GM18520 (cell line): ENCODE measurements around the gene MYT1.

ENCODE experiments used
- ATAC-seq: cut with Tn5 transposase; IDR thresholded peaks from one replicate; pipeline ENCODE4 v1.9.1; 2021; ENCODE audit not compliant: unreplicated experiment

Gene MYT1

GRCh38 chr20:64139199-64140060, 24.8 kb upstream of the MYT1 start:
- no peak for ATAC-seq

- ATAC-seq: no peak
Observed at GRCh38 chr20:64140061-64140931, 24.0 kb upstream of the MYT1 start.

- ATAC-seq: no peak
Observed at GRCh38 chr20:64140956-64141355, 23.3 kb upstream of the MYT1 start.

GRCh38 chr20:64142590-64142989, 21.7 kb upstream of the MYT1 start:
- no peak for ATAC-seq

GRCh38 chr20:64143018-64143801, 21.0 kb upstream of the MYT1 start:
- no peak for ATAC-seq

- ATAC-seq: no peak
Observed at GRCh38 chr20:64144144-64144912, 19.9 kb upstream of the MYT1 start.

DNA sequence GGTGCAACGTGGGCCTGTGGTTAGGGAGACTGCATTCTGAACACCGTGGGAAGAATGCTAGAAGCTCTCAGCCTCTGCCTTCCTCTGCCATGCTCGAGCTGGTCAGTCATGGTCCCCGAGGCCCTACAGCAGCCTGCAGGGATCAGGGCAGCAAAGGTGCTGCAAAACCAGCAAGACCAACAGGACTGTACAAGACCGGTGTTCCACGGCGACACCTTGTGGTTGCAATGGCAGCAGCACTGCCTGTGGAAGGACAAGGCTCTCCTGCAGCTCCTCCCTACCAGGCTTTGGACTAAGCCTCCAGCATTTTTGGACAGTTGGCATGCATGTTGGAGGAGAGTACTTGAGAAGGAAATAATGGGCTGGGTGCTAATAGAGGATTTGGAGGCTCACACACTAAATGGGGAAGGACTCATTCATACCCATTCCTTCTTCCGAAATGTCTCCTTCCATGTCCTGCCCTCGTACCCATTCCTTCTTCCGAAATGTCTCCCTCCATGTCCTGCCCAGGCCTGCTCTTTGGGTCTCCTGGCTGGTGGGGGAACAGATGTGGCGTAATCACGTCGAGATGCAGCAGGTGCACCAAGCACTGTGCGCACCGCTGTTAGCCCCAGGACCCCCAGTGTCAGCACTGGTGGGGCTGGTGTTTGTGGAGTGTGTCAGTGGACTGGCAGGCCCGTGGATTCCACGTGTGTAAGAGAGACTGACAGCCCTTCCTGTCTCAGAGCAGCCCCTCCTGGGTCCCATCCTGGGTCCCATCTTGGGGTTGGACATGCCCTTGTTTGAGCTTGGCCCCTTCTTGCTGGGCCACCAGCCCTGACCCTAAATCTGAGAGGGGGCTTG, 18.6 kb upstream of the MYT1 start:
- no peak for ATAC-seq

DNA sequence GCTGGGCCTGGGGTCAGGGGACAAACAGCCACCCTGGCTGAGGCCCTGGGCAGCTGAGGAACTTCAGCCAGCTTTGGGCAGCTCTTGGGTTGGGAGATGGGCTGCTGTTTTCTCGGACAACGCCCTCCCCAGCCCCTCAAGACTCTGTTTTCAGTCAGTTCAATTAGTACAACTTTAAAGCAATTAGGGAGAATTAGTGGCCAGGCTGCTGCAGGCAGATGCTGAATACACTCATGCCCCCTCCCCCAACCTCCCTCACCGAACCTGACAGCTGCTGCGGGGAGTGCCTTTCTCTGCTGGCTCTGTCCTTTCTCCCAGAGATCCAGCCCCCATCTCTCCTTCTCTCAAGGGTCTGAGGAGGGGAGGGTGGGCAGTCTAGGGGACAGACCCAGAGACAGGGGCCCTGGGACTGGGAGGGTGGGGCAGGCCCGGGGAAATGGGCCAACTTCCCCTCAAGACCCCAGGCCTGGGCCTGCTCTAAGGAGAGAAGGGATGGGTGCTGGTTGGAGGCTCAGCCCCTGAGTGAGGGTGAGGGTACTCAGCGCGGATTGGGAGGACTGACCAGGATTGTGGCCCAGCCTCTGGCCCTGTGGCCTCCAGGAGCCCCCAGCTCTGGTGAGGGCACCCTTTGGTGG, 17.8 kb upstream of the MYT1 start:
- no peak for ATAC-seq

DNA sequence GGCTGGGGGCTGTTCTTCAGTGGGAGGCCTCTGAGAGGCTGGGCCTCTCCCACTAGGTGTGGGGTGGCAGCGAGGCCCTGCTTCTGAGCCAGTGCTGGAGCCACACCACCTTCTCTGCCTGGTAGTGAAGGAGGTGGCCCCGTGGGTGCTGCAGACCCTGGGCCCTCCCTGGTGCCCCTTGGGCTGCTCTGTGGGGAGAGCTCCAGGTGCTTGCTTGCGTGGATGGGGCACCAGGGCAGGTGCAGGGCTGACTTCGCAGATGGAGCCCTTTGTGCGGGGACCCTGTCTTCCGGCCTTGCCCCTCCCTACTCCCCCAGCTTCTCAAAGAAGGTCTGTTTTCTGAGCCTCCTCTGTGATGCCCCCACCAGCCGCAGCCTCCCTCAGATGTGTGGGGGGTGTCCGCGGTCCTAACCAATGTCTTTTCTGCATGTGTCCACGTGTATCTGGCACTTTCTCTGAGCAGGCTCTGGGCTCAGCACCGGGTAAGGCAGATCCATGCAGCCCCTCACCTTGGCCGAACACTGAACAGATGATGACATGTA, 17.2 kb upstream of the MYT1 start:
- no peak for ATAC-seq

- no peak for ATAC-seq
Observed at GRCh38 chr20:64148581-64148980, 15.7 kb upstream of the MYT1 start.

DNA sequence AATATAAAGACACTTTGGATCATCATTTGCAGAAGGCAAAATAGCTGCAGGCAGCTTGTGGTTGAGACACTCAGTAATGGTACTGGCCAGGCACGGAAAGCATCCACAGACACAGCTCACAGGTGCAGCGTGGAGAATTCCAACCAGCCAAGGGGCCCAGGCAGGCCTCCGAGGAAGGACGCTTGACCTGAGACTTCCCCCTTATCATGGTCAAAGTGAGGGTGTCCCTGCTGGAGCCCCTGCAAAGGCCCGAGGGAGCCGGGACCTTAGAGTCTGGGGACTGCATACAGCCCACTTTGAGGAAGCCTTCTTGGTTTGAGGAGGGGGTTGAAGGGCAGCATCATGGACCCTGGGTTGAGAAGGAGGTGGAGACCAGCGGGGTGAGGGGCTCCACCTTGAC, 15.1 kb upstream of the MYT1 start:
- no peak for ATAC-seq

DNA sequence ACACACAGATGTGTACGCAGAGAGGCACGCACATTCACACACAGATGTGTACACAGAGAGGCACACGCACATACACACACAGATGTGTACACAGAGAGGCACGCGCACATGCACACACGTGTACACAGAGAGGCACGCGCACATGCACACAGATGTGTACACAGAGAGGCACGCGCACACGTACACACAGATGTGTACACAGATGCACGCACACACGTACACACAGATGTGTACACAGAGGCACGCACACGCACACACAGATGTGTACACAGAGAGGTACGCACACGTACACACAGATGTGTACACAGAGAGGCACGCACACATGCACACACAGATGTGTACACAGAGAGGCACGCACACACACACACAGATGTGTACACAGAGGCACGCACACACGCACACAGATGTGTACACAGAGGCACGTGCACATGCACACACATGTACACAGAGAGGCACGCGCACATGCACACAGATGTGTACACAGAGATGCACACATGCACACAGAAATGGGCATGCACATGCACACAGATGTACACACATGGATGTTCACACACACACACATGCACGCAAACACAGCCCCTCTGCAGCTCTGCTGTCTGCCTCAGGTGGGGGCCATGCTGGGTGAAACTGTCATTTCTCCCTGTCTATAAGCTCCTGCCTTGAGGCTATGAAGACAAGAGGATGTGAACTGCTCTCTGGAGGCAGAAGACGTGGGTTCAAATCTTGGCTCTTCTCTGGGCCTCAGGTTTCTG, 14.3 kb upstream of the MYT1 start:
- no peak for ATAC-seq

DNA sequence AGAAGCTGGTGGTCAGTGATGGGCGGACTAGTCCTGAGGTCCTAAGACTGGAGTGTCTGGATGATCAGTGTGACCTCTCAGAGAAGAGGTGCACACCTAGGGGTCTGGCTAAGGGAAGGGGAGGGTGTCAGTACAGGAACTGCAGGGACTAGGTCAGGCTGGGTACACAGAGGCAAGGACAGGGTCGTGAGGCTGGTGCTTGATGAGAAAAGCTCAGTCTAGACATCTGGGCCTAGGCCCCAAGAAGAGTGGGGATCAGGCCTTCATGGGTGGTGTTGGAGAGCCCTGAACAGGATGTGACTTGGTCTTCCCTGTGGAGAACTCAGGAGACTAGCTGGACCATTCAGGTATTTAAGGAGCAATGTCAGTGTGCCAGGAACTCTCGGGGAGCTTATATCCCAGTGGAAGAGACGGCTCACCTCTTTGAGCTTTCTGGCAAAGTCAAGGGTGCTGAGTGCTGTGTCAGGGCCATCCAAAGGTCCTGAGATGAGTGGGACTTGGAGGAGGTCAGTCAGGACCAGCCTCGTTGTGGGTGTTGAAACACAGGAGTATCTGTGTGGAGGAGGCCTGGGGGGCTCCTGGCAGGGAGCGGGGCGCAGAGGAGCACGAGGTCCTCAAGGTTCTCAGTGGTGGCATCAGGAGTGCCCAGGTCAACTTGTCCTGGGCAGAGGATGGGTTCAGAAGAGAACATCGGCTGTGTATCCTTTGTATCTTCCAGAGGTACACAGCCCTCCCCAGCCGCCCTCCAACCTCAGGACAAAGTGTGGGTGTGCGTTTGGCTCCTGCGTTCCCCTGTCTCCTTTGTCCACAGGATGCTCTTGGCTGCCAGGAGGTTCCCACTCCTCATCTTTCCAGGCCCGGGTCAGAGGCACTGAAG, 13.3 kb upstream of the MYT1 start:
- no peak for ATAC-seq

- no peak for ATAC-seq
Observed at GRCh38 chr20:64151633-64152530, 12.4 kb upstream of the MYT1 start.

GRCh38 chr20:64152906-64153305, 11.3 kb upstream of the MYT1 start:
- ATAC-seq: no peak

- ATAC-seq: no peak
Observed at GRCh38 chr20:64153410-64153809, 10.8 kb upstream of the MYT1 start.
